HEK293 (cell line): ENCODE measurements around the gene NAT10.

Experiments used
- CTCF ChIA-PET: fragments of 350-600 bp; formaldehyde crosslinking; extraction: SDS; loops from one replicate; lab custom pipeline; 2021; ENCODE audit warnings: antibody characterized with exemption; lab: Yijun Ruan, JAX
- POLR2A ChIA-PET: fragments of 300-600 bp; formaldehyde crosslinking; extraction: SDS; loops from one replicate; lab custom pipeline; 2020; ENCODE audit warnings: antibody characterized with exemption, inconsistent platforms; lab: Yijun Ruan, JAX
- H3K27ac ChIP-seq: fragments of 200-500 bp; sonication (Bioruptor generic); 2 replicates; pipeline ENCODE4 v1.5.1; 2014; ENCODE audit warnings: low read depth, low read length, control low read depth, inconsistent platforms; ENCODE audit errors: extremely low read depth
- H3K36me3 ChIP-seq, 2 experiments: fragments of 200-500 bp in 1 of 2; sonication (Bioruptor generic) in 1 of 2; 1 replicate in 1 of 2; 2 replicates in 1 of 2; pipeline ENCODE4 v1.5.1; 2014 to 2017; ENCODE audit warnings: inconsistent platforms in 2 of 2, low read length in 2 of 2; ENCODE audit not compliant: control insufficient read depth in 2 of 2, insufficient read depth in 1 of 2
- H3K4me1 ChIP-seq: fragments of 200-500 bp; sonication (Bioruptor generic); 2 replicates; pipeline ENCODE4 v1.5.1; 2014; ENCODE audit warnings: mild to moderate bottlenecking, low read length, inconsistent platforms; ENCODE audit not compliant: control insufficient read depth, insufficient read depth
- H3K4me3 ChIP-seq: 2 replicates; pipeline ENCODE4 v1.5.1; 2011; ENCODE audit warnings: low read depth, mild to moderate bottlenecking, control low read depth, low read length, moderate library complexity
- H3K9me3 ChIP-seq: fragments of 200-500 bp; sonication (Bioruptor generic); 2 replicates; pipeline ENCODE4 v1.5.1; 2014; ENCODE audit warnings: low read depth, low read length, inconsistent platforms; ENCODE audit not compliant: control insufficient read depth, insufficient read depth
- EGR2 ChIP-seq: fragments of 450-650 bp; formaldehyde crosslinking; IDR thresholded peaks from 2 replicates; pipeline ENCODE4 v1.5.1; 2016; ENCODE audit warnings: low read depth, missing biosample characterization, missing genetic modification characterization
- HOXD13 ChIP-seq: sonication (generic); formaldehyde crosslinking; IDR thresholded peaks from 2 replicates; pipeline ENCODE4 v1.8.0; 2022; ENCODE audit warnings: missing genetic modification reagents, borderline replicate concordance
- KLF1 ChIP-seq: fragments of 450-650 bp; formaldehyde crosslinking; IDR thresholded peaks from 2 replicates; pipeline ENCODE4 v1.5.1; 2016; ENCODE audit warnings: missing biosample characterization, missing genetic modification characterization
- SETDB1 ChIP-seq: IDR thresholded peaks from one replicate; pipeline ENCODE4 v1.6.1; 2017; ENCODE audit warnings: mild to moderate bottlenecking, low read length, moderate library complexity, mixed read lengths; ENCODE audit not compliant: insufficient read length
- SP2 ChIP-seq: fragments of 450-650 bp; formaldehyde crosslinking; IDR thresholded peaks from 2 replicates; pipeline ENCODE4 v1.5.1; 2016; ENCODE audit warnings: missing biosample characterization, missing genetic modification characterization
- ZNF114 ChIP-seq: fragments of 450-650 bp; formaldehyde crosslinking; IDR thresholded peaks from 2 replicates; pipeline ENCODE4 v1.5.0; 2017; ENCODE audit warnings: missing biosample characterization, missing genetic modification characterization
- ZNF16 ChIP-seq: fragments of 450-650 bp; formaldehyde crosslinking; IDR thresholded peaks from 2 replicates; pipeline ENCODE4 v1.5.1; 2016; ENCODE audit warnings: low read depth, missing biosample characterization, missing genetic modification characterization
- ZNF169 ChIP-seq: fragments of 450-650 bp; formaldehyde crosslinking; IDR thresholded peaks from 2 replicates; pipeline ENCODE4 v1.5.1; 2016; ENCODE audit warnings: missing biosample characterization, missing genetic modification characterization
- ZNF223 ChIP-seq: fragments of 450-650 bp; formaldehyde crosslinking; IDR thresholded peaks from 2 replicates; pipeline ENCODE4 v1.5.1; 2016; ENCODE audit warnings: missing biosample characterization, missing genetic modification characterization
- ZNF23 ChIP-seq: fragments of 450-650 bp; formaldehyde crosslinking; IDR thresholded peaks from 2 replicates; pipeline ENCODE4 v1.5.1; 2016; ENCODE audit warnings: missing biosample characterization, missing genetic modification characterization, borderline replicate concordance
- ZNF394 ChIP-seq: fragments of 450-650 bp; formaldehyde crosslinking; IDR thresholded peaks from 2 replicates; pipeline ENCODE4 v1.5.1; 2016; ENCODE audit warnings: missing biosample characterization, missing genetic modification characterization, mild to moderate bottlenecking, moderate library complexity, borderline replicate concordance
- ZNF747 ChIP-seq: fragments of 450-650 bp; formaldehyde crosslinking; IDR thresholded peaks from 2 replicates; pipeline ENCODE4 v1.5.1; 2016; ENCODE audit warnings: missing biosample characterization, missing genetic modification characterization
- TF ChIP-seq, protein P1 (sequence below): fragments of 450-650 bp; formaldehyde crosslinking; IDR thresholded peaks from 2 replicates; pipeline ENCODE4 v1.5.1; 2016; ENCODE audit warnings: missing biosample characterization, missing genetic modification characterization
- TF ChIP-seq, protein P2 (sequence below): fragments of 450-650 bp; formaldehyde crosslinking; IDR thresholded peaks from 2 replicates; pipeline ENCODE4 v1.5.1; 2016; ENCODE audit warnings: missing biosample characterization, missing genetic modification characterization

Gene NAT10

DNA sequence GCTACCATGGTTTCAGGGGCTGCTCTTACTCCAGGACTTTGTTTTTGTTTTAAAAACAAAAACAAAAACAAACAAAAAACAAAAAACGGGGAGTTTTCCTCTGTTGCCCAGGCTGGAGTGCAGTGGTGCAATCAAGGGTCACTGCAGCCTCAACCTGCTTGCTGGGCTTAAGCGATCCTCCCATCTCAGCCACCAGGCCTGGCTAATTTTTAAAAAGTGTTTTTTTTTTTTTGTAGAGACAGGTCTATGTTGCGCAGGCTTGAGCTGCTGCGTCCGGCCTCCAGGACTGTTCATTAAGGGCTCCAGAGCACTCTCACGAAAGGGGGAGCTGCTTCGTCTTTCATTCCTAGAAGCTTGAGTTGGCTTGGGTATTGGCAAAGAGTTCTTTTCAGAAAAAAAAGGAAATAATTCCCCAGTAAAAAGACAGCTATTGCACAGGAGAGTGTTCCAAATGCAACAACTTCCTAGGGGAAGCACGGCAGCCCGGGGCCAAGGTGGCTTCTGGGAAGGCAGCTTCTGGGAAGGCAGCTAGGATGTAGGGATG is 78.5 kb downstream of the NAT10 start:
- no peak overlapping the region for H3K27ac ChIP-seq
- ChIA-PET POLR2A (interaction anchor here (1.6 kb wide), 1 partner anchor 174 kb away, joined by 6 read pairs; the partner anchor contains the start of gene ABTB2), CTCF (interaction anchor here (0.8 to 2.2 kb wide), 3 partner anchors 9 to 178 kb away, joined by 3 to 9 read pairs (median 5); no protein-coding TSS in a partner anchor)

DNA sequence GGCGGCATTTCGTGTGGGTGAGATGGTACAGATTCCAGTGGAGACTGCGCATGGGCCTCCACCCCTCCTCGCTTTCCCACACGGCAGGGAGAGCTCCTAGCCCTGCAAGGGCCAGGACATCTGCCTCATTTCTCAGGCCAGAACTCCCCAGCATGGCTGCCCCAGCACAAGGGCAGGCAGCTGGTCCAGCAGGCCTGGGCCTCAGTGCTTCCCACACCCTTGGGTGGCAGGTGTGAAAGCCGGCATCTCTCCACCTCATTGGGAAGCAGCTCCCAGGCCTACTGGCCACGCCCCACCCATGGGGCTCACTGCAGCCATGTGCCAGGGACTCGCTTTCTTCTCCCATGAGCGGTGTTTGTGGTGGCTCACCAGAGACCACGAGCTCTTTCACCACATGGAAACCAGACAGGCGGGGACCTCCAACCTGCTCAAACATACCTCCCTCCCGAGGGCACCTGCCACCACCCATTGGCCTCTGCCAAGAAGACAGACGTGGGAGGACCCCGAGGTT is 79.1 kb downstream of the NAT10 start:
- no peak for TF ChIP-seq ZNF223 (tag by site-specific recombination)
- TF ChIP-seq EGR2 = no peak
- TF ChIP-seq, all 188 proteins: peak for 0
- H3K9me3 ChIP-seq = no peaks in the 10 kb centered on the region
- H3K27ac ChIP-seq = no peak overlapping the region
- CTCF ChIA-PET = interaction anchor here (0.8 to 2.2 kb wide), 3 partner anchors 10 to 177 kb away, joined by 3 to 9 read pairs (median 5); no protein-coding TSS in a partner anchor
- no peak overlapping the region for H3K4me3 ChIP-seq
- H3K36me3 ChIP-seq = no peaks in the 10 kb centered on the region
- H3K4me1 ChIP-seq = no peaks in the 10 kb centered on the region
- POLR2A ChIA-PET = interaction anchor here (1.6 kb wide), 1 partner anchor 173 kb away, joined by 6 read pairs; the partner anchor contains the start of gene ABTB2

More for the DNA sequence above, 78.5 kb downstream of the NAT10 start:
- Histone ChIP-seq H3K4me1 (no peaks in the 10 kb centered on the region), H3K9me3 (no peaks in the 10 kb centered on the region), H3K4me3 (no peak overlapping the region)
- TF ChIP-seq SP2 (tag by site-specific recombination) = no peak
- TF ChIP-seq, all 188 proteins: peak for 0
- no peaks in the 10 kb centered on the region for H3K36me3 ChIP-seq

DNA sequence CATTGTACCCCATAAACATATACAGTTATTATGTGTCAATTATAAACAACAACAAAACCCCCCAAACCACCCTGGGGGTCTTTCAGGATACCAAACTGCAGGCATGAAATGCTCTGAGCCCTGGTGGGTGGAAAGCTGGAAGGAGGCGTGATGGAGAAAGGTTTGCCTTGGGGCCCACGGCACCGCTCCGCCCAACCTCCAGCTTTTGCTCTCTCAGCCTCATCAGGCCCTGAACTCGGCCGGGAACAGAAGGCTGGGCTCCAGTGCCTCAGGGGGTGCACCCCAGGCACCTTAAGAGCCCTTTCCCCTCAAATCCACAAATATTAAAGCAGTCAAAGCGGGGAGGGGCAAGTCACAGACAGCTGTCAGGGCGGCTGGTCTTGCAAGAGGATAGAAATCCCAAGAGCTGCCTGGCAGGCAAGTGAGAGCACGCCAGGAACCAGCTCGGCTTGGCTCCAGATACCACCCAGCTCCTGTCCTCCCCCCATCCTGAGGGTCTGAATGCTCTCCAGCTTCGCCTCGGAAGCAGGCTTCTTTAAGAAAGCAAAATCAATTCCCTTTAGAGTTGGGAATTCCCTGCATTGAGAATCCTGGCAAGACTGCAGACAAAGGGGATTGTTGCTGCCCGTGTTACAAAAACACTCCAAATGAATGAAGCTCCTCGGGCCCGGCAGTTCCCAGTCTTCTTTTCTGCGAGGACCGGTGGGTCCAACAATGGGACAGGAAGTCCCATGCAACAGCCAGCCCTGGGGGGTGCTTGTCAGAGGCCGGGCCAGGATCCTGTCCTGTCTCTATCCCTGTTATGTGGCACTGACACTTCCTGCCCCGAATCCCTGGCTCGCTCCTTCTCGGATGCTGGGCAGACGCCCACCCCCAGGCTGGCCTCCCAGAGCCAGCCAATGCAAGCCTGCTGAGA is 80.8 kb downstream of the NAT10 start:
- Histone ChIP-seq H3K4me3 (no peak overlapping the region), H3K36me3 (no peaks in the 10 kb centered on the region), H3K27ac (no peak overlapping the region), H3K4me1 (no peaks in the 10 kb centered on the region), H3K9me3 (no peaks in the 10 kb centered on the region)
- ChIA-PET CTCF (interaction anchor here (0.8 to 3.3 kb wide), 5 partner anchors 12 to 198 kb away, joined by 3 to 12 read pairs (median 4); partner anchors contain the start of gene ABTB2), POLR2A (interaction anchor here (1.0 kb wide), 1 partner anchor 172 kb away, joined by 3 read pairs; the partner anchor contains the start of gene ABTB2)
- no peak for TF ChIP-seq ZNF394 (tag by site-specific recombination)
- no peak for TF ChIP-seq ZNF169
- no peak for TF ChIP-seq EGR2
- TF ChIP-seq, protein P1, sequence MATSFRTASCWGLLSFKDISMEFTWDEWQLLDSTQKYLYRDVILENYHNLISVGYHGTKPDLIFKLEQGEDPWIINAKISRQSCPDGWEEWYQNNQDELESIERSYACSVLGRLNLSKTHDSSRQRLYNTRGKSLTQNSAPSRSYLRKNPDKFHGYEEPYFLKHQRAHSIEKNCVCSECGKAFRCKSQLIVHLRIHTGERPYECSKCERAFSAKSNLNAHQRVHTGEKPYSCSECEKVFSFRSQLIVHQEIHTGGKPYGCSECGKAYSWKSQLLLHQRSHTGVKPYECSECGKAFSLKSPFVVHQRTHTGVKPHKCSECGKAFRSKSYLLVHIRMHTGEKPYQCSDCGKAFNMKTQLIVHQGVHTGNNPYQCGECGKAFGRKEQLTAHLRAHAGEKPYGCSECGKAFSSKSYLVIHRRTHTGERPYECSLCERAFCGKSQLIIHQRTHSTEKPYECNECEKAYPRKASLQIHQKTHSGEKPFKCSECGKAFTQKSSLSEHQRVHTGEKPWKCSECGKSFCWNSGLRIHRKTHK (tag by site-specific recombination) = no peak
- no peak for TF ChIP-seq SETDB1
- TF ChIP-seq ZNF16 (tag by site-specific recombination) = no peak
- no peak for TF ChIP-seq ZNF114 (tag by site-specific recombination)
- no peak for TF ChIP-seq KLF1 (tag by site-specific recombination)
- TF ChIP-seq ZNF23 = no peak
- TF ChIP-seq, protein P2, sequence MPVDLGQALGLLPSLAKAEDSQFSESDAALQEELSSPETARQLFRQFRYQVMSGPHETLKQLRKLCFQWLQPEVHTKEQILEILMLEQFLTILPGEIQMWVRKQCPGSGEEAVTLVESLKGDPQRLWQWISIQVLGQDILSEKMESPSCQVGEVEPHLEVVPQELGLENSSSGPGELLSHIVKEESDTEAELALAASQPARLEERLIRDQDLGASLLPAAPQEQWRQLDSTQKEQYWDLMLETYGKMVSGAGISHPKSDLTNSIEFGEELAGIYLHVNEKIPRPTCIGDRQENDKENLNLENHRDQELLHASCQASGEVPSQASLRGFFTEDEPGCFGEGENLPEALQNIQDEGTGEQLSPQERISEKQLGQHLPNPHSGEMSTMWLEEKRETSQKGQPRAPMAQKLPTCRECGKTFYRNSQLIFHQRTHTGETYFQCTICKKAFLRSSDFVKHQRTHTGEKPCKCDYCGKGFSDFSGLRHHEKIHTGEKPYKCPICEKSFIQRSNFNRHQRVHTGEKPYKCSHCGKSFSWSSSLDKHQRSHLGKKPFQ = no peak
- TF ChIP-seq ZNF747 (tag by site-specific recombination) = no peak
- TF ChIP-seq HOXD13 (CRISPR knock-in tag) = no peak
